ENCODE data around the gene CCDC91. TPM values are rescaled to one million over a fixed set of nuclear protein-coding genes. Genes with fewer than 3 reads are reported as not detected.

CCDC91 gene
- total RNA-seq, 1 donor from 2014 or later, result 12.3 TPM

DNA sequence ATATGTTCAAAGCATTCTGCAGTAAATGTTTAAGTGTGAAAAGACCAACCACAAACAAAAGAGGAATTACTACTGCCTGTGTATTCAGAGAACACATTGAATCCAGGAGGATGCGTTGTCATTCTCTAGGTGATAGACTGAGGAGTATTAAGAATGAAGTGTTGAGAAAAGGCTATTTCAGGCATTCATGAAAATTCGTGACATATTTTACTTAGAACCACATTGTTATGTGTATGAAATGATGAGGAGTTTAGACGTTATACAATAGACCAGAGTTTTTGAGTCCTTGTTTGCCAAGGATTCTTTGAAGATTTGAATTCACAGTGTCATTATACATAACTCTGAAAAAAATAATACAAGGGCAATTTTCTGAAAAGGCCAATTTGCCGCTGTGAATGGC lies 251.8 kb downstream of the CCDC91 start:
- H3K9me3 Mint-ChIP-seq (ENCODE audit: unreplicated experiment), result no peaks in the 10 kb centered on the region
- no peak overlapping the region for H3K27ac Mint-ChIP-seq (ENCODE audit: unreplicated experiment)

DNA sequence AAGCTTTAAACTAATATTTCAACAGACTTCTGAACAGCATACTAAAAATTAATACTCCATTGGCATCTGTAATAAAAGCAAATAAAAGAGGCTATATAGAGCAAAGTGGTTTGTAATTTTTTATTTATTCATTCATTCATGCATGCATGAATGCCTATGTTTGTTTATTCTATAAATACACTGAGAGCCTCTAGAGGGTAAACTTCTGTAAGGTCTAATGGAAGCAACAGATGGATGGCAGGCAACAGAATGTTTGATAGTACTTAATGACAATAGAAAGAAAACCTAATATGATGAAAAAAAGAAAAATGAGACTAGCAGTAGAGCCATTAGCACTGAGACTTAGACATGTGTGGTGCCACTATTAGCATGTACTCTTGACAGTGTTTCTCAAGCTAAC lies 253.1 kb downstream of the CCDC91 start:
- Mint-ChIP-seq H3K27me3 (ENCODE audit: unreplicated experiment) (peaks cover 4% of the 10 kb centered on the region), H3K4me3 (ENCODE audit: unreplicated experiment) (no peak overlapping the region), H3K27ac (ENCODE audit: unreplicated experiment) (no peak overlapping the region), H3K36me3 (ENCODE audit: low read depth, unreplicated experiment) (no peaks in the 10 kb centered on the region), H3K4me1 (ENCODE audit: unreplicated experiment) (no peaks in the 10 kb centered on the region), H3K9me3 (ENCODE audit: unreplicated experiment) (no peaks in the 10 kb centered on the region)
- TF ChIP-seq, protein P1, sequence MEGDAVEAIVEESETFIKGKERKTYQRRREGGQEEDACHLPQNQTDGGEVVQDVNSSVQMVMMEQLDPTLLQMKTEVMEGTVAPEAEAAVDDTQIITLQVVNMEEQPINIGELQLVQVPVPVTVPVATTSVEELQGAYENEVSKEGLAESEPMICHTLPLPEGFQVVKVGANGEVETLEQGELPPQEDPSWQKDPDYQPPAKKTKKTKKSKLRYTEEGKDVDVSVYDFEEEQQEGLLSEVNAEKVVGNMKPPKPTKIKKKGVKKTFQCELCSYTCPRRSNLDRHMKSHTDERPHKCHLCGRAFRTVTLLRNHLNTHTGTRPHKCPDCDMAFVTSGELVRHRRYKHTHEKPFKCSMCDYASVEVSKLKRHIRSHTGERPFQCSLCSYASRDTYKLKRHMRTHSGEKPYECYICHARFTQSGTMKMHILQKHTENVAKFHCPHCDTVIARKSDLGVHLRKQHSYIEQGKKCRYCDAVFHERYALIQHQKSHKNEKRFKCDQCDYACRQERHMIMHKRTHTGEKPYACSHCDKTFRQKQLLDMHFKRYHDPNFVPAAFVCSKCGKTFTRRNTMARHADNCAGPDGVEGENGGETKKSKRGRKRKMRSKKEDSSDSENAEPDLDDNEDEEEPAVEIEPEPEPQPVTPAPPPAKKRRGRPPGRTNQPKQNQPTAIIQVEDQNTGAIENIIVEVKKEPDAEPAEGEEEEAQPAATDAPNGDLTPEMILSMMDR (IDR thresholded peaks at IDR 0.05; ENCODE audit: unreplicated experiment), result no peak
- DNase-seq (ENCODE audit: low spot score), result no peak

More for the DNA sequence above, 251.8 kb downstream of the CCDC91 start:
- TF ChIP-seq, protein P1 (IDR thresholded peaks at IDR 0.05; ENCODE audit: unreplicated experiment), result no peak
- peaks cover 2% of the 10 kb centered on the region for H3K27me3 Mint-ChIP-seq (ENCODE audit: unreplicated experiment)
- no peaks in the 10 kb centered on the region for H3K4me1 Mint-ChIP-seq (ENCODE audit: unreplicated experiment)
- no peak overlapping the region for H3K4me3 Mint-ChIP-seq (ENCODE audit: unreplicated experiment)
- H3K36me3 Mint-ChIP-seq (ENCODE audit: low read depth, unreplicated experiment), result no peaks in the 10 kb centered on the region
- no peak for DNase-seq (ENCODE audit: low spot score)

DNA sequence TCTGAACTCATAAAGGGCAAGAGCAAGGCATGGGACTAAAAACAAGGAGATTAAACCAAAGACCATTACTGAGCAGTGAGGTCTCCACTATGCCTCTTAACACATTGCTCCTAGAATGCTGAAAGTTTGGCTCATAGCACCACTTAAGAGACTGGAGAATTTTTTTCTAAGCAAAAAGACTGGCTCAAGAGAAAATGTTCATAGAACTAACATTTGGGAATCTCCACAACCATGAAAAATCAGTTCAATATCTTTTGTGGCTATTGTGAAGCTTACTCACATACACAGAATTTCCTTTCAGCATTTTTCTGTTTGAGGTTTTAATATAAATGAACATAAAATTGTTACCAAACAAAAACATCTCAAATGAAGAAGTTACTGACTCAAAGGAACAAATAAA lies 255.8 kb downstream of the CCDC91 start:
- no peaks in the 10 kb centered on the region for H3K36me3 Mint-ChIP-seq (ENCODE audit: low read depth, unreplicated experiment)
- no peak for DNase-seq (ENCODE audit: low spot score)
- H3K27ac Mint-ChIP-seq (ENCODE audit: unreplicated experiment), result no peak overlapping the region
- H3K4me3 Mint-ChIP-seq (ENCODE audit: unreplicated experiment), result no peak overlapping the region
- peaks cover 4% of the 10 kb centered on the region for H3K27me3 Mint-ChIP-seq (ENCODE audit: unreplicated experiment)
- TF ChIP-seq, protein P1 (IDR thresholded peaks at IDR 0.05; ENCODE audit: unreplicated experiment), result no peak
- H3K9me3 Mint-ChIP-seq (ENCODE audit: unreplicated experiment), result no peaks in the 10 kb centered on the region
- H3K4me1 Mint-ChIP-seq (ENCODE audit: unreplicated experiment), result no peaks in the 10 kb centered on the region

DNA sequence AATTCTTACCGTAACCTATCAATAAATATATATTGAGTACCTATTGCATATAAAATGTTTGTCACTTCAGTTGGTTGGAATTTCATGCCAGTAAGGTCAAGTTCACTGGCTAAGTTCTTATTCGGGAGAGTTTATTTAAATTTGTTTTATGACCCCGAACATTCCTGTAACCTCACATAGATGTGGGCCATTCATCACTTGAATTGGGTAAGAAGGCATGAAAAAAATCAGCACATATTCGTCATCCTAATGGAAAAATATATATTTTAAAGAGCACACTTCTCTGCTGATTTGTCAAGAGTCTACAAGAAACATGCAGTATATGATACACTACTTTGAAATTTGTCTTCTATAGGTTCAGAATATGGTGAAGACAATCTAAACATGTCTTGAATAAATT lies 263.4 kb downstream of the CCDC91 start:
- Mint-ChIP-seq H3K4me1 (ENCODE audit: unreplicated experiment) (no peaks in the 10 kb centered on the region), H3K27me3 (ENCODE audit: unreplicated experiment) (no peaks in the 10 kb centered on the region), H3K4me3 (ENCODE audit: unreplicated experiment) (no peak overlapping the region), H3K9me3 (ENCODE audit: unreplicated experiment) (no peaks in the 10 kb centered on the region), H3K27ac (ENCODE audit: unreplicated experiment) (no peak overlapping the region), H3K36me3 (ENCODE audit: low read depth, unreplicated experiment) (no peaks in the 10 kb centered on the region)
- no peak for DNase-seq (ENCODE audit: low spot score)
- TF ChIP-seq, protein P1 (IDR thresholded peaks at IDR 0.05; ENCODE audit: unreplicated experiment), result no peak

DNA sequence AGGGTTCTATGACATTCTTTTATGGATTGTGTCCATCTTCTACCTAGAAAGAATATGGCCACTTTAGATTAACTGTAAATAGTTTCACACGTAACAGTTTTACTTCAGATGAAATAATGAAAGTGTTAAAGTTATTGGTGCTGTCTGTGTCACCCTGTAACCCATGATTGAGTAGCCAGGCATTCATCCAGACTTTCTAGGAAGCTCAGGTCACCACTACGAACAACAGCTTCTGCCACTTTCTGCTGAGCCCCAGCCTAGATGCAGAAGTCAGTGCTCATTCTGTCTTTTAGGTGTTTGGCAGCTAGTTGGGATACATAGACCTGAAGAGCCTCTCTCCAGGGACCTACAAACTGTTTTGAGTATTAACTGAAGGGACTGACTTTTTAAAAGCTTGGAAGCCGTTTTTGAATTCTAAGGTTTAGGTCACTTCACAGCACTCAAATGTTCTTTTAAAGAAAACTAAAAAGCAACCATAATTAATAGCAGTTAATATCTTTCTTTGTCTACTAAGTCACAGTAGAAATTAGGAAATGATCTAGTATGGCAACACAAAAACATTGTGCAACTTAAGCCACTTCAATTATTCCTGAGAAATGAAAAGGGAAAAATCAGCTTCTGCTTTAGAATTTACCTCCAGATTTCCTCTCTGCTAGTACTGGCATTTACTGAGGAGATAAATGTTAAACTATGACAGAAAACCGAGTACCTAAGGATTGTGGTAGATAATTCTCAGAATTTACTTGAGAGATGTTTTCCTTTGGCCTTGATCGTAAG lies 266.9 kb downstream of the CCDC91 start:
- H3K4me3 Mint-ChIP-seq (ENCODE audit: unreplicated experiment), result no peak overlapping the region
- H3K27me3 Mint-ChIP-seq (ENCODE audit: unreplicated experiment), result no peaks in the 10 kb centered on the region
- H3K27ac Mint-ChIP-seq (ENCODE audit: unreplicated experiment), result no peak overlapping the region
- no peaks in the 10 kb centered on the region for H3K36me3 Mint-ChIP-seq (ENCODE audit: low read depth, unreplicated experiment)
- H3K9me3 Mint-ChIP-seq (ENCODE audit: unreplicated experiment), result no peaks in the 10 kb centered on the region
- peaks cover 4% of the 10 kb centered on the region for H3K4me1 Mint-ChIP-seq (ENCODE audit: unreplicated experiment)
- TF ChIP-seq, protein P1 (IDR thresholded peaks at IDR 0.05; ENCODE audit: unreplicated experiment), result no peak
- no peak for DNase-seq (ENCODE audit: low spot score)

All from endothelial cell (in vitro differentiated cells).